GM19372 (cell line): ENCODE data around the gene SLC35E2B.
"Not testable (repeated sequence)": the region's sequence is repeated elsewhere in the genome, so short reads cannot be mapped to it uniquely, and the experiment has no call there.

Source experiments
- ATAC-seq: cut with Tn5 transposase; IDR thresholded peaks from one replicate; pipeline ENCODE4 v1.9.1; 2021; ENCODE audit warnings: mild to moderate bottlenecking, low read depth, moderate library complexity; ENCODE audit not compliant: unreplicated experiment

SLC35E2B gene

DNA sequence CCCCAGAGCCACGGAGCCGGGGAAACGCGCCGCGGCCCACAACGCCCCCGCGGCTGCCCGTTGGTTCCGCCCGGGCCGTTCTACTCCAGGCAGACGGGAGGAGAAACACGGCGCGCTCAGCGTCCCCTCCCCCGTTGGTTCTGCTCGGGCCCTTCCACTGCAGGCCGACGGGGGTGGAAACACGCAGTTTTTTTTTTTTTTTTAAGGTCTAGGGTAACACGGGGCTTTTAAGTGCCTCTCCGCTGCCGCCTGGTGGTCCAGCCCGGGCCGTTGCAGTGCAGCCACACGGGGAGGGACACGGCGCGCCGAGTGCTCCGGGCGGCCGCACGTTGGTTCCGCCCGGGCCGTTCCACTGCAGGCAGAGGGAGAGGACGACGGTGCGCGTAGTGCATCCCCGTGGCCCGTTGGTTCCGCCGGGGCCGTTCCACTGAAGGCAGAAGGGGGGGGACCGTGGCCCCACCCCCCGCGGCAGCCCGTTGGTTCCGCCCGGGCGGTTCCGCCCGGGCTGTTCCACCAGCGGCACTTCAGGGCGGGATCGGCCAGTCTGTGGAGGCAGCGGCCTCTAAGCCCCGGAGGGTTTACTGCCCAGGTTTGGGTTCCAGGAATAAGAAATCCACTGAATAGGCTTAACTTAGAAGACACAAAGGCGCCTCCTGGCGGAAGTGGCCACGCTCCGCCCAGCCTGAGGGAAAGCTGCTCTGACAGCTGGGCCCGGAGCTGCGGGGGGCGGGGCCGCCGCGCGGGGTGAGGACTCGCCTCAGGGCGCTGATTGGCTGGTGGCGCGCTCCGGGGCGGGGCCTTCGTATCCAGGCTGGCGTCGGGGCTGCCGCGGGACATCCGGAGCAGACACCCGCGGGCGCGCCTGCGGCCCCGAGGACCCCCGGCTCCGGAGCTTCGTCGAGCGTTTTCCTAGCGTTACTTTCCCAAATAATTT lies at the start of gene SLC35E2B:
Gene SLC35E2B (minus strand): TSS at position 82 of the 934 bp plus-strand sequence. CDS start 16,096 bp downstream, outside the sequence.
- ATAC-seq, result peak; percentile 77

DNA sequence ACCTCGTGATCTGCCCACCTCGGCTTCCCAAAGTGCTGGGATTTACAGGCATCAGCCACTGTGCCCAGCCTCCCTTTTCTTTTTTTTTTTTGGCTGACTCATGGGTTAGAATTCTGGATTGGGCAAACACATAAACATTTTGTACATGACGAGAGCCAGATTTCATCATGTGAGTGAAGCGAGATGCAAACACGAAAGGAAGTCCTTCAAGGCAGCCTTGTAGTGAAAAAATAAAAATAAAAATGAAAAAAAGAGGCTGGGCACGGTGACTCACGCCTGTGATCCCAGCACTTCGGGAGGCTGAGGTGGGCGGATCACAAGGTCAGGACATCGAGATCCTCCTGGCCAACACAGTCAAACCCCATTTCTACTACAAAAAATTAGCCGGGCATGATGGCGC lies 48.4 kb upstream of the SLC35E2B start:
- ATAC-seq, result not testable (repeated sequence)

DNA sequence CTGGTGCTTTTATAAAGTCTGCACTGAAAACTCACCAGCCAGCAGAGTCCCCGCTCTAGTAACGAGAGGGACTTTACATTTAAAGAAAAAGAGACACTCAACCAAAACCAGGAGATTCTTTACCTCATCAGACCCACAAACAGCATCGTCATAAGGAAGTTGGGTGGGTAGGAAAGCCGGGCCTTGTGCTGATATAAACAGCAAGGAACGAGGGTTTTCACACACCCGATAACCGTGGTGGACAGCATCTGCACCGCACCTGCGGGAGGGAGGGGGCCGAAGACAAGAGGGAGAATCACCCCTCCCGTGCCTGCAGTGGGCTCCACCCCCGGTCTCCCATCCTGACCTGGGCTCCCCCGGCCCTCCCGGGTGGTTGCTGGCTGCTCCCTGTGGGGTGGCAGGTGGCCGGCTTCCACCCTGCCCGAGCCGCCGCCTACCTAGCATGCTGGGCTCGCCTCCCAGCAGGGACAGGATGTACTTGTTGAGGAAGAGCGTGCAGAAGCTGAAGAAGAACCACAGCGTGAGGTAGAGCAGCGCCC lies 46.3 kb upstream of the SLC35E2B start:
- ATAC-seq, result not testable (repeated sequence)

DNA sequence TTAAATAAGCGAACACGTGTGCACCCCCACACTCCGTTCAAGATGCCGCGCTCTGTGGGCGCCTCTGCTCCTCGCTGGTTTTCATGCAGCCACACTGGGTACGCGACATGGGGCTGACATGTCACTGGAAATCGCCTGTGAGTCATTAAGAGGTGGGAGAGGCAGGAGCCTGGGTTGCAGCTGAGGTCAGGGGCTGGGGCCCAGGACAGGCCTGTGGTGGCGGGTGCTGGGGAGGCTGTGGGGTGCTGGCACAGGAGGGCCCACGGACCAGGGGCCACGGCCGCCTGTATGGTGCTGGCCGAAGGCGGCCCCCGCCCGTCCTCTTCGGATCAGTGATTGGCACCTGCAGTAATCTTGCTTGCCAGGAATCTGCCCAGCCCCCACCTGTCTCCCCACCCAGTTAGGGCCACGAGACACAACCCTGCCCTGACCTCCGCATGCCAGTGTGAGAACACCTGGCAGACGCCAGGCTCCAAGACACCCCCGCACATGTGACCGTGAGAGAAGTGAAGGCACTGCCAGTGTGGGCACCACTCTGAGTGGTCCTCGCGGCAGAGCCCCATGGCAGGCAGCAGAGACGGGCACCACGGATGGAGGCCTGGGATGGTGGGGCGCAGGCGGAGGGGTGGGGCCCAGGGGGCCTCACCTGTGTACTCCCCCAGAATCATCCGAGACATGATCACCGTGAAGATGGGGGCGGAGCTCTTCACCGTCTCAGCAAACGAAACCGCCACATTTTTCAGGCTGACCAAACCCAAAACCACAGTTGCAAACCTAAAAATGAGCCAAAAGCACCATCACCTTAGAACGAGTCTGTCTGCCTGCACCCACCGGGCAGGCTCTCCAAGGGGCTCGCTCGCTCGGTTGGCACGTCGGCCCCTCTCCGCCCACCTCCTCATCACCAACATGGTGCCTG lies 45.3 kb upstream of the SLC35E2B start:
- not testable (repeated sequence) for ATAC-seq

DNA sequence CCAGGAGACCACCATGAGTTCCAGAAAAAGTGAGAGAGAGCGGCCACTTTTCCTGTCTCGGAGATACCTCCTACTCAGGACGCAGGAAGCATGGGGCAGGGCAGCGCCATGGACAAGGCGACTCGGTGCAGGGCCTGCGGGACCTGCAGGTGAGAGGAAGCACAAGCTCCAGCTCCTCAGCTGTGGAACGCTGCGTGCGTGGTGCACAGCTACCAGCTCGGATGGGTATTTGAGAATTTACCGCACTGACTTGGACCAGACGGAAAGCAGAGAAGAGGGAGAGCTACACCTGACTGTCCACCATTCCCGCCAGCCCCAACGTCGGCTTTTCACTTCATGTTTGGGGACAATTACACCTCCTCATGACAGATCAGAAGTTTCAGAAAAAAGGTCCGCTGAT lies 39.8 kb upstream of the SLC35E2B start:
- ATAC-seq, result no peak

DNA sequence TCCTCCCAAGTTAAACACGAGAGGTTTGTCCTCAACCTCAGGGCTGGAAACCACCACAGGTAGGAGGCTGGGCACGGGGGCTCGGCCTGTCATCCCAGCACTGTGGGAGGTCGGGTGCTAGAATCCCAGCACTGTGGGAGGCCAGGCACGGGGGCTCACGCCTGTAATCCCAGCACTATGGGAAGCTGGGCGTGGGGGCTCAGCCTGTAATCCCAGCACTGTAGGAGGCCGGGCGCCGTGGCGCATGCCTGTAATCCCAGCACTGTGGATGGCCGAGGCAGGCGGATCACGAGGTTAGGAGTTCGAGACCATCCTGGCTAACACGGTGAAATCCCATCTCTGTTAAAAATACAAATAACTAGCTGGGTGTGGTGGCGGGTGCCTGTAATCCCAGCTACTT lies 38.3 kb upstream of the SLC35E2B start:
- no peak for ATAC-seq

DNA sequence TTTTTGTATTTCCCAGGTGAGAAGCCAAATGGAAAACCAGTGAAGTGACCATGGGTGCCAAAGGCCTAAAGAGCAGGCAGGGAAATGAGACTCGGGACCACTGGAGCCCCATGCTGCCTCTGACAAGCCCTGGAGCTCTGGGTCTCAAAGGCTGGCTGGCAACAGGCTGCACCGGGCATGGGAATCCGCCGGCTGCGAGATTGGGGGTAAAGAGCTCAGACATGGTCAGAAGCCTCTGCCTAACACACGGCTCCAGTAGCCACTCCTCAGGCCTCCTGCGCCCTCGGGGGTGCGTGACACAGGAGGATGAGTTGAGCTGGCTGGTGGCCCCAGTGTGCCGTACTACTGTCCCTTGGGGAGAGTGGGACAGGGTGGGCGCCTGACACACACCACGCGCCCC lies 37.6 kb upstream of the SLC35E2B start:
- not testable (repeated sequence) for ATAC-seq

DNA sequence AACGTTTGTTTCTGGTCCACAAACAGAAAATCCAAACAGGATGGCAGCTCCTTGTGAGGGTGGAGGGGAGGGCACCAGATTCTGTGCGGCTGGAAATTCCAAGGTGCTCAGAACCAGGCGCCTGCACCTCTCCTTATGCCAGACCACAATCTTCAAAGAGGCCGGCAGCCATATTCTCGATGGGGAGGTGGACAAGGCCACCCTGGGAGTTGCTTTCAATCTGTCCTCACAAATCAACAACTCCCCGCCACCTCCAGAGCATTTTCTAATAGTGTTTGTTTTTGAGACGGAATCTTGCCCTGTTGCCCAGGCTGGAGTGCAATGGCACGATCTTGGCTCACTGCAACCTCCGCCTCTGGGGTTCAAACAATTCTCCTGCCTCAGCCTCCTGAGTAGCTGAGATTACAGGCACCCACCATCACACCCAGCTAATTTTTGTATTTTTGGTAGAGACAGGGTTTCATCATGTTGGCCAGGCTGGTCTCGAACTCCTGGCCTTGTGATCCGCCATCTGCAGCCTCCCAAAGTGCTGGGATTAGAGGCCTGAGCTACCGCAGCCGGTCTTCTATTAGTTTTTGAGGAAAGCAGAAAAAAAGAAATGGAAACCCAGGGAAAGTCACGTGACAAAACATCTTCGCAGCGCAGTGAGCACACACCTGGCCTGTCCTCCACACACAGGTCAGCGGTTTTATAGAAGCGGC lies 36.7 kb upstream of the SLC35E2B start:
- not testable (repeated sequence) for ATAC-seq

DNA sequence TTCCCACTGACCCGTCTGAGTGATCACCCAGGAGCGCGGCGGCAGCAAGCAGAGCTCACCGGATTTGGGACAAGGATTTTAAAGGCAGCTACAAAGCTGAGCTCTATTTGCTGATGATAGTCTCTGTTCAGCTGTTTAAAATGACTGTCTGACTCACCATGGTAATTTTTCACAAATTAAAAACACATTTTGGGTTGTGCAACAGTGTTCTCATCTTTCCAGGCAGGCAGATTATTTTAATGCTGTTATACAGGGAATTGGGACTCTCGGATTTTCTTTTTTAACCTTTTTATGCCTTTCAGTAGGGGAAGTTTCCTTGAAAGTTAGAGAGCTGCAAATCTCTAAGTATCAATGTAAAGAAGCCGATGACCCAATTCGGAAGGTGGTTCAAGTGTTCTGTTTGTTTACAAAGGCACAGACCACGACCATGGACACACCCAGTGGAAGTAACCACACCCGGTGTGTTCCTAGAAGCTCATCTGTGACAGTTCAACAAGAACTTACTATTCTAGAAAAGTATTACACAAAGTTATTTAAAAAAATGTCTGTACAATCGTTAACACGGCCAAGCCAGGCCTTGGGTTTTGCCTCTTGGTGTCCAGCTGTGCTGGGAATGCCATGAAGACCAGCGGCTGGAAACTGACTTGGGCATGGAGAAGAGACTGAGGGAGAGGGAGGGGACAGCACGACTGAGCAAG lies 35.9 kb upstream of the SLC35E2B start:
- ATAC-seq, result not testable (repeated sequence)

DNA sequence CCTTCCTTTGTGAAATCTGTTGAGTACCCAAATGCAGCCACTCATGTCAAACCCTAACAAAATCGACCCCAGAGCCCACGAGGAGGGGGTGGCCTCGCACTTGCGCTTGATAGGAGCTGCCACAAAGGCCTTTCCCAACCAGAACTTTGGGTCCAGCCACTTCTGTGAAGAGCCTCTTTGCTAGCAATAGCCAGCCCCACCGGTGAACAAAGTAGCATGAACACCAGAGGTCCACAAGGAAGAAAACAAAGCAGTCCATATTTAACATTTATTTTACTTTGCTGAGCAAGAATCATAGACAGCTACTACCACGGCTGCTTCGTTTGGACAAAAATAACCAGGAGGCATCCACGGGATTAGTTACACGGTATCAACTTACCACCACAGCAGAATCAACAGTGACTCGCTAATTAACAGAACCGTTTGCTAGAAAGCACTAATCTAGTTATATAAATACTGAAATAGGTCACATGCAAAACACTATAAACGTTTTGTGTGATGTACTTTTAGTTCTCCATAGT lies 34.6 kb upstream of the SLC35E2B start:
- ATAC-seq, result not testable (repeated sequence)

DNA sequence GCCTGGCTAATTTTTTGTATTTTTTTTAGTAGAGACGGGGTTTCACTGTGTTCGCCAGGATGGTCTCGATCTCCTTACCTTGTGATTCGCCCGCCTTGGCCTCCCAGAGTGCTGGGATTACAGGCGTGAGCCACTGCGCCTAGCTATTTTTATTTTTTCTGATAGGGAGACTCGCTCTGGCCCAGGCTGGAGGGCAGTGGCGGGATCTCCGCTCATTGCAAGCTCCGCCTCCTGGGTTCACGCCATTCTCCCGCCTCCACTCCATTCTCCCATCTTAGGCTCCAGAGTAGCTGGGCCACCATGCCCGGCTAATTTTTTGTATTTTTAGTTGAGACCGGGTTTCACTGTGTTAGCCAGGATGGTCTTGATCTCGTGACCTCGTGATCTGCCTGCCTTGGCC lies 33.5 kb upstream of the SLC35E2B start:
- not testable (repeated sequence) for ATAC-seq

DNA sequence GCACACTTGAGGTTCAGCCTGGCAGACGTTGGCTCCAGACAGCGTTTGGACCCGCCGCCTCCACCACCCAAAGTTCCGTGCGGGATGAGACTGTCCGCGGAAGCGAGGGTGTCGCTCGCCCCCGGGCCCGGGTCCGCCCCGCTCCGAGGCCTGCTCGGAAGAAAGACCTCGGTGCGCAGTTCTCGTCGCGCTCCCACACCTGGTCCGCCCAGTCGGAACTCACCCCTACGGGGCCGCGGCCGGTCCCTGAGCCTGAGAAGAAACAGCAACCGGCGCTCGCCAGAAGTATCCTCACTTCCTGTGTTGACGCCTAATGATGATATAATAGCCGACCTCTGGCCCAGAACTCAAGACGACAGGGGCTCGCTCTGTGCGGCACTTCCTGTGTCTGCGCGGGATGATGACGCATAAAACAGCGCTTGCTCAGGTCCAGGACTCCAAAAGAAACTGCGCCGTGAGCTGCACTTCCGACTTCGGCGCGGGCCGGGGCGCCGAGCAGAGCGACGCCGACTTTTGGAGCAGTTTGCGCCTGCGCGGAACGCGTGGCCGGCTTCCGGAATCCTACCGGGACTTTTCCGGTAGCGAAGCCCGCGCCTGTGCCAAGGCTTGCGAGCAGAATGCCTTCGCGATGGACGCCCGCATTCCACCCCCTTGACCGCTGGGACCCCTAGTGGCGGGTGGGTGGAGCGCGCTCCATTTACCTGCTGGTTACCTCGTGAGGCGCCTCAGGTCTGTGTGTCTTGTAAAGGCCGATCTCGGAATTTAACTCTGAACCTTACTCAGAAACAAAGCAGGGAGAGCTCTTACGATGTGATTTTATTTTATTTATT lies 31.7 kb upstream of the SLC35E2B start, which contains the start of gene CDK11A:
Gene CDK11A (minus strand): TSS at position 323 of the 830 bp plus-strand sequence. CDS start 1,539 bp downstream, outside the sequence.
- peak; percentile 93 for ATAC-seq

DNA sequence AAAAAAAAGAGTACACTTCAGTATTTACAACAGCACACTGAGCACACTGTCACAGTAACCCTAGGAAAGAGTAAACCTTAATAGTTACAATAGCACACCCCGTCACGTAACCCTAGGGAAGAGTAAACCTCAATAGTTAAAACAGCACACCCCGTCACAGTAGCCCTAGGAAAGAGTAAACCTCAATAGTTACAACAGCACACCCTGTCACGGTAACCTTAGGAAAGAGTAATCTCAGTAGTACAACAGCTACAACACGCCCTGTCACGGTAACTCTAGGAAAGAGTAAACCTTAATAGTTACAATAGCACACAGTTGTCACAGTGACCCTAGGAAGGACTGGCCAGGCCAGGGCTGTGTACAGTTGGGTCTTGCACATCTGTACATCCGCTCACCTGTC lies 28.6 kb upstream of the SLC35E2B start:
- ATAC-seq, result no peak

DNA sequence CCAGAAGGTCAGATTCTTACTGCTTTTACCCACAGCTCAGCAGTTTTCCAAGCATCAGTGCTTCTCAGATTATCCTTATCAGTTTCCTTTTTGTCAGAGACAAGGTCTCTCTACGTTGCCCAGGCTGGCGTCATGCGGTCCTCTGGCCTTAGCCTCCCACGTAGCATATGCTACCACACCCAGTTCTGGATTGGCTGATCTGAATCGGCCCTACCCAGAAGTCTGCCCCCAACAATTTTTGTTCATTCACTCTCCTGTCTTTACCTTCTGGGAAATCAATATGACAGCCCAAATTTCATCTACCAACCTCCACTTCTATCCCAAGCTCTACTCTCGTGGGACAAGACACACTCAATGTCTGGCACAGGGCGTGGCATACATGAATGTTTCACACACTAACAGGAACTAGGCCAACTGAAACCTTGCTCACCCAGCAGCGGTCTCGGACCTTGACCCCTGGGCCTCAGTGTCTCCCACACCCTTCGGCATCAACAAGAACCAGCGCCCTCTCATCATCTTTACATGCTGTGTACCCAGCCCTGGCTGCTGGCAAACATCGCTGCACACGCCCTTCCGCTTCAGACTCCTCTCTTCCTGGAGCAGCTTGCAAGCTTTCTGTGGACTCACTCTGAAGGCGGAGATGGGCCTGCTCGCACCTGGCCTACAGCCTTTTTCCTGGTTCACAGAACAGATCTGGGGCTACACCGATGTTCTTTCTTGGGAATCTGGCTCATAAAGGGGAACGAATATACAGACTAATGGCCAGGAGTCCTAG lies 22.7 kb upstream of the SLC35E2B start:
- ATAC-seq, result not testable (repeated sequence)

DNA sequence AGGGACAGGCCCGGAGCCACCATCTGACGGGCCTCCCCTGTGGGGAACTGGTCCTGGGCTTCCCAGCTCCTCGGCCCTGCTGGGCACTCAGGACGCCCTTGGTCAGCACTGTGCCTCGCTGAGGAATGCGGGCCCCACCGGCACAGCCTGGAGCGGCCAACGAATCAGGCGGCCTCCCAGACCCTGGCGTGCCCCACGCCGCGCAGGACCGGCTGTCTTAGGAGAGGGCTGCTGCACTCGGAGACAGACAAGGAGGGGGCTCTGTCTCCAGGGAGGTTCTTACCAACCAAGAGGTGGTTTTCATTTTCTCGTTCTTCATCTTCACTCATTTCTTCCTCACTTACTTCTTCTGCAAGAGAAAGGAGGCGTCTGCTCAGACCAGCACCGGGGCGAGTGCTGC lies 15.3 kb upstream of the SLC35E2B start:
- ATAC-seq, result not testable (repeated sequence)

DNA sequence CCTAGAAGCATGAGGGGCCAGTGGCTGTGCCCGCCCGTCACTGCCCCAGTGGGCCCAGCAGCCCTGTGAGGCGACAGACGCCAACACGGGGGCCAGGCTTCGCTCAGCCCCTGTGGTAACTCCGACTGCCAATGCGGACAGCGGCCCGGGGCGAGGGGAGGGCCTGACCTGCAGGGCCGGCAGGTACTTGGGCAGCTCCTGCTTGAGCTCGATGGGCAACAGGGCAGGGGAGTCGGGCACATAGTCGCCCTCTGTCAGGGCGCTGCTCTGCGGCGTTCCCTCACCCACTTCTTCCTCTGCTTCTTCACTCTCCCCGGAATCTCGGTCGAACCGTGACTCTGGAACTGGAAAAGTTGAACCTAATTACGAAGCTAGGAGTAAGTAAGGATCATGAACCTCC lies 14.6 kb upstream of the SLC35E2B start:
- ATAC-seq, result not testable (repeated sequence)

DNA sequence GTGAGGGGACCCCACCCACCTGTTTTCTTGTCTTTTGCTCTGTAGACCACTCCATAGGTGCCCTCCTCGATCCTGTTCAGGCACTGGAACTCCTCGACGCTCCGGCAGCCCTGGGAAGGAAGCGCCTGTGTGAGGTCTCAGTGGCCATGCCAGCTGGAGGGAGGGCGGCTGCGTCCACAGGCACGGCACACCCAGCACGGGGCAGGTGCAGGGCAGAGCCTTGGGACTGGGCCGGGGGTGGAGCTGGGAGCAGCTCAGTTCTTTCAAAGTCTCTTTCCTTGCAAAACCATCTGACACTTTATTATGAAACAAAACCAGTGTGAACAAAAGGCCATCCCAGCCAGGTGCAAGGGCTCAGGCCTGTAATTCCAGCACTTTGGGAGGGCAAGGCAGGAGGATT lies 13.0 kb upstream of the SLC35E2B start:
- ATAC-seq, result not testable (repeated sequence)
